Measurements from ENCODE around the gene CHD8. TPM values are rescaled to one million over a fixed set of nuclear protein-coding genes. Genes with fewer than 3 reads are reported as not detected.
A peak's percentile ranks its signal among the peaks of the same experiment; 100 is the strongest.

CHD8 gene
- total and polyA plus RNA-seq, 10 of the 15 experiments (the other 5 are each of a cell fraction or from before 2014, with no cell fraction given), result 20.2 to 79.5 (median 35.5) TPM

DNA sequence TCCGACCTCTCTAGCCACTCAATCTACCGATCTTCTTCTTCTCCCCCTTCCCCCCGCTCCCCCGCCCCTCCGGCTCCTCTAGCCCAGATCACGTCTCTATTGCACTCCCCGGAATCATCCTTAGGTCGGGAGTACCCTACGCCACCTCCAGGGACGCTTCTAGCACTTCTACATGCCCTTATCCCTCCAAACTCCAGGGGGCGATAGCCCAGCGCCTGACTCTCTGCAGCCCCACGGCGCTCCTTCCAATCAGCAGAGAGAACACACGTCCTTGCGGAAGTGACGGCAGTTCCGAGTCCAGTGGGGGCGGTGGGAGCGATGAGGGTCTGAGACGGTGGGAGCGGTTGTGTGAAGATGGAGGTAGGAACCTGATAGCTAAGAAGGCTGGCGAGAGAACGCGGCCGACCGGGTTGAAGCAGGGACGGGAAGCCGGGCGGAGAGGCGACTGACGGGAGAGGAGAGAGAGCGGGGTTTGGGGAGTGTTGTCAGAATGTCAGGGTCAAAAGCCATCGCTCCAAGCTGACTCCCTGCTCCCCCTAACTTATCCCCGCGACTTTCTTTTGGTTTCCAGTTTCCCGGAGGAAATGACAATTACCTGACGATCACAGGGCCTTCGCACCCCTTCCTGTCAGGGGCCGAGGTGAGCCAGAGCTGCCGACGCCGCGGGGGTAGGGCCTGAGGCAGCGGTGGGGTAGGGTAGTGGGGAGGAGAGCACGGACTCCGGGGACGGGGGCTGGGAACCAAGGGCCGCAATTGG lies 21.2 kb upstream of the CHD8 start, which contains the start of the genes RAB2B and TOX4 (continued):
- TF ChIP-seq IRF4 (IDR thresholded peaks at IDR 0.05; ENCODE audit: low read depth, low read length) (0 out of 2 replicates have a peak, but pooled peaks have one; percentile 10), JUND (IDR thresholded peaks at IDR 0.05; ENCODE audit: low read depth, low read length) (no peak), SMARCA5 (IDR thresholded peaks at IDR 0.05) (peak; percentile 78; the same call in 1 of the 2 replicates), CHD1 (IDR thresholded peaks at IDR 0.05; ENCODE audit: low read depth, low read length) (no peak), CHD4 (IDR thresholded peaks at IDR 0.05) (no peak), NR2C1 (IDR thresholded peaks at IDR 0.05) (peak; percentile 72), MXI1 (IDR thresholded peaks at IDR 0.05; ENCODE audit: low read depth, low read length) (0 out of 2 replicates have a peak, but pooled peaks have one; percentile 41), CREM (IDR thresholded peaks at IDR 0.05; ENCODE audit: low read depth) (peak; percentile 96), JUNB (IDR thresholded peaks at IDR 0.05) (no peak), GABPA (IDR thresholded peaks at IDR 0.05; ENCODE audit: low read depth) (peak; percentile 91), POU2F2 (IDR thresholded peaks at IDR 0.05; ENCODE audit: borderline replicate concordance, low read depth, low read length) (no peak), SREBF2 (IDR thresholded peaks at IDR 0.05; ENCODE audit: low read length) (no peak), WRNIP1 (IDR thresholded peaks at IDR 0.05; ENCODE audit: borderline replicate concordance, low read depth, low read length) (no peak), SREBF1 (IDR thresholded peaks at IDR 0.05; ENCODE audit: low read length) (no peak), ATF3 (IDR thresholded peaks at IDR 0.05; ENCODE audit: borderline replicate concordance, extremely low read depth, low read depth, low read length) (no peak), ZNF274 (IDR thresholded peaks at IDR 0.05; ENCODE audit: insufficient read depth, insufficient read length) (no peak), ZBED1 (IDR thresholded peaks at IDR 0.05; ENCODE audit: borderline replicate concordance) (no peak), STAT3 (IDR thresholded peaks at IDR 0.05; ENCODE audit: low read depth, low read length) (no peak), TBL1XR1 (IDR thresholded peaks at IDR 0.05; ENCODE audit: low read depth, low read length) (peak; percentile 87), IKZF1 (conservative IDR thresholded peaks at IDR 0.05) (peak; percentile 66), SPI1 (IDR thresholded peaks at IDR 0.05; ENCODE audit: borderline replicate concordance, insufficient read depth, low read depth, low read length) (peak; percentile 65; the same call in 1 of the 2 replicates), RAD21 (IDR thresholded peaks at IDR 0.05; ENCODE audit: insufficient read depth, low read depth, low read length) (peak; percentile 40; the same call in 1 of the 2 replicates), NFYA (IDR thresholded peaks at IDR 0.05; ENCODE audit: borderline replicate concordance, low read depth, low read length) (peak; percentile 25; the same call in 1 of the 2 replicates), EGR1 (IDR thresholded peaks at IDR 0.05; ENCODE audit: borderline replicate concordance in 1 of 2, low read depth in 2 of 2, low read length in 2 of 2) (peak; percentile 37 to 87)
- TF ChIP-seq, protein P1, sequence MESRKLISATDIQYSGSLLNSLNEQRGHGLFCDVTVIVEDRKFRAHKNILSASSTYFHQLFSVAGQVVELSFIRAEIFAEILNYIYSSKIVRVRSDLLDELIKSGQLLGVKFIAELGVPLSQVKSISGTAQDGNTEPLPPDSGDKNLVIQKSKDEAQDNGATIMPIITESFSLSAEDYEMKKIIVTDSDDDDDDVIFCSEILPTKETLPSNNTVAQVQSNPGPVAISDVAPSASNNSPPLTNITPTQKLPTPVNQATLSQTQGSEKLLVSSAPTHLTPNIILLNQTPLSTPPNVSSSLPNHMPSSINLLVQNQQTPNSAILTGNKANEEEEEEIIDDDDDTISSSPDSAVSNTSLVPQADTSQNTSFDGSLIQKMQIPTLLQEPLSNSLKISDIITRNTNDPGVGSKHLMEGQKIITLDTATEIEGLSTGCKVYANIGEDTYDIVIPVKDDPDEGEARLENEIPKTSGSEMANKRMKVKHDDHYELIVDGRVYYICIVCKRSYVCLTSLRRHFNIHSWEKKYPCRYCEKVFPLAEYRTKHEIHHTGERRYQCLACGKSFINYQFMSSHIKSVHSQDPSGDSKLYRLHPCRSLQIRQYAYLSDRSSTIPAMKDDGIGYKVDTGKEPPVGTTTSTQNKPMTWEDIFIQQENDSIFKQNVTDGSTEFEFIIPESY (IDR thresholded peaks at IDR 0.05), result no peak
- TF ChIP-seq, protein P2, sequence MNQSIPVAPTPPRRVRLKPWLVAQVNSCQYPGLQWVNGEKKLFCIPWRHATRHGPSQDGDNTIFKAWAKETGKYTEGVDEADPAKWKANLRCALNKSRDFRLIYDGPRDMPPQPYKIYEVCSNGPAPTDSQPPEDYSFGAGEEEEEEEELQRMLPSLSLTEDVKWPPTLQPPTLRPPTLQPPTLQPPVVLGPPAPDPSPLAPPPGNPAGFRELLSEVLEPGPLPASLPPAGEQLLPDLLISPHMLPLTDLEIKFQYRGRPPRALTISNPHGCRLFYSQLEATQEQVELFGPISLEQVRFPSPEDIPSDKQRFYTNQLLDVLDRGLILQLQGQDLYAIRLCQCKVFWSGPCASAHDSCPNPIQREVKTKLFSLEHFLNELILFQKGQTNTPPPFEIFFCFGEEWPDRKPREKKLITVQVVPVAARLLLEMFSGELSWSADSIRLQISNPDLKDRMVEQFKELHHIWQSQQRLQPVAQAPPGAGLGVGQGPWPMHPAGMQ (IDR thresholded peaks at IDR 0.05; ENCODE audit: borderline replicate concordance), result no peak

All from GM12878 (cell line).